WTC11 (cell line): ENCODE measurements around the gene CDK9. TPM values are rescaled to one million over a fixed set of nuclear protein-coding genes. Genes with fewer than 3 reads are reported as not detected.
"Not testable (repeated sequence)": the region's sequence is repeated elsewhere in the genome, so short reads cannot be mapped to it uniquely, and the experiment has no call there.

Experiments used
- ATAC-seq: fragments of 200-7000 bp; cut with Tn5 transposase; 2 replicates; pipeline ENCODE4 v1.10.0; 2021; ENCODE audit warnings: mild to moderate bottlenecking, moderate library complexity
- CTCF ChIA-PET: fragments of 300-600 bp; sonication (Branson Sonifier 250); formaldehyde crosslinking; loops from one replicate; lab custom pipeline; 2021; ENCODE audit warnings: antibody characterized with exemption; lab: Charles Lee
- POLR2A ChIA-PET: fragments of 350-600 bp; sonication (Branson Sonifier 250); formaldehyde crosslinking; loops from one replicate; lab custom pipeline; 2021; ENCODE audit warnings: antibody characterized with exemption; lab: Charles Lee
- DNase-seq: peaks from one replicate; pipeline ENCODE4 v3.0.0; 2021; ENCODE audit warnings: low spot score
- H3K27ac Mint-ChIP-seq: 2 replicates; pipeline ENCODE4 v1.8.0; 2021; ENCODE audit warnings: mixed read lengths
- H3K27me3 Mint-ChIP-seq: 2 replicates; pipeline ENCODE4 v1.8.0; 2021; ENCODE audit warnings: low read depth, mild to moderate bottlenecking, moderate library complexity, mixed read lengths
- H3K36me3 Mint-ChIP-seq: 2 replicates; pipeline ENCODE4 v1.8.0; 2021; ENCODE audit warnings: mixed read lengths
- H3K4me1 Mint-ChIP-seq: 2 replicates; pipeline ENCODE4 v1.8.0; 2022; ENCODE audit warnings: mixed read lengths
- H3K4me3 Mint-ChIP-seq: 2 replicates; pipeline ENCODE4 v1.8.0; 2021; ENCODE audit warnings: mild to moderate bottlenecking, moderate library complexity, mixed read lengths
- H3K9me3 Mint-ChIP-seq: 2 replicates; pipeline ENCODE4 v1.8.0; 2021; ENCODE audit warnings: mixed read lengths
- ARID4B ChIP-seq: sonication (generic); formaldehyde crosslinking; IDR thresholded peaks from 2 replicates; pipeline ENCODE4 v1.8.0; 2023; ENCODE audit warnings: missing genetic modification reagents, mild to moderate bottlenecking, borderline replicate concordance
- ESRRA ChIP-seq: sonication (generic); formaldehyde crosslinking; IDR thresholded peaks from 2 replicates; pipeline ENCODE4 v1.8.1; 2022; ENCODE audit warnings: mild to moderate bottlenecking, missing genetic modification reagents, borderline replicate concordance
- FOXP1 ChIP-seq: sonication (generic); formaldehyde crosslinking; IDR thresholded peaks from 2 replicates; pipeline ENCODE4 v1.8.0; 2022; ENCODE audit warnings: missing genetic modification reagents, mild to moderate bottlenecking, moderate library complexity, borderline replicate concordance
- HMGXB4 ChIP-seq: sonication (generic); formaldehyde crosslinking; IDR thresholded peaks from 2 replicates; pipeline ENCODE4 v1.8.1; 2023; ENCODE audit warnings: mild to moderate bottlenecking, moderate library complexity, missing genetic modification reagents
- KAT7 ChIP-seq: sonication (generic); formaldehyde crosslinking; IDR thresholded peaks from 2 replicates; pipeline ENCODE4 v1.8.1; 2023; ENCODE audit warnings: missing genetic modification reagents, mild to moderate bottlenecking, borderline replicate concordance
- MLX ChIP-seq: sonication (generic); formaldehyde crosslinking; IDR thresholded peaks from 2 replicates; pipeline ENCODE4 v1.8.1; 2023; ENCODE audit warnings: mild to moderate bottlenecking, missing genetic modification reagents, moderate library complexity
- NFE2L1 ChIP-seq: sonication (generic); formaldehyde crosslinking; IDR thresholded peaks from 2 replicates; pipeline ENCODE4 v1.8.1; 2023; ENCODE audit warnings: missing genetic modification reagents
- SP1 ChIP-seq: sonication (generic); formaldehyde crosslinking; conservative IDR thresholded peaks from 2 replicates; pipeline ENCODE4 v1.8.1; 2022; ENCODE audit warnings: missing genetic modification reagents
- TEAD4 ChIP-seq: sonication (generic); formaldehyde crosslinking; IDR thresholded peaks from 2 replicates; pipeline ENCODE4 v1.8.0; 2022; ENCODE audit warnings: mild to moderate bottlenecking, missing genetic modification reagents
- total RNA-seq: library from RNA; stranded (reverse); gene quantifications from 3 replicates; pipeline ENCODE4 v1.2.3, GENCODE V29; 2021
- TF ChIP-seq, protein P1 (sequence below): sonication (generic); formaldehyde crosslinking; IDR thresholded peaks from 2 replicates; pipeline ENCODE4 v1.8.0; 2022; ENCODE audit warnings: mild to moderate bottlenecking, missing genetic modification reagents
- TF ChIP-seq, protein P2 (sequence below): sonication (generic); formaldehyde crosslinking; IDR thresholded peaks from 2 replicates; pipeline ENCODE4 v1.8.1; 2023; ENCODE audit warnings: mild to moderate bottlenecking, missing genetic modification reagents

Gene CDK9
- total RNA-seq, 1 experiment from 2014 or later, result 111 TPM

- TF ChIP-seq, protein P1, sequence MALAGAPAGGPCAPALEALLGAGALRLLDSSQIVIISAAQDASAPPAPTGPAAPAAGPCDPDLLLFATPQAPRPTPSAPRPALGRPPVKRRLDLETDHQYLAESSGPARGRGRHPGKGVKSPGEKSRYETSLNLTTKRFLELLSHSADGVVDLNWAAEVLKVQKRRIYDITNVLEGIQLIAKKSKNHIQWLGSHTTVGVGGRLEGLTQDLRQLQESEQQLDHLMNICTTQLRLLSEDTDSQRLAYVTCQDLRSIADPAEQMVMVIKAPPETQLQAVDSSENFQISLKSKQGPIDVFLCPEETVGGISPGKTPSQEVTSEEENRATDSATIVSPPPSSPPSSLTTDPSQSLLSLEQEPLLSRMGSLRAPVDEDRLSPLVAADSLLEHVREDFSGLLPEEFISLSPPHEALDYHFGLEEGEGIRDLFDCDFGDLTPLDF (CRISPR knock-in tag), result no peak
- TF ChIP-seq NFE2L1 (CRISPR knock-in tag) (no peak), SP1 (CRISPR knock-in tag) (peak; percentile 69), ESRRA (CRISPR knock-in tag) (no peak), TEAD4 (CRISPR knock-in tag) (no peak), FOXP1 (CRISPR knock-in tag) (peak; percentile 66)
- TF ChIP-seq, protein P2, sequence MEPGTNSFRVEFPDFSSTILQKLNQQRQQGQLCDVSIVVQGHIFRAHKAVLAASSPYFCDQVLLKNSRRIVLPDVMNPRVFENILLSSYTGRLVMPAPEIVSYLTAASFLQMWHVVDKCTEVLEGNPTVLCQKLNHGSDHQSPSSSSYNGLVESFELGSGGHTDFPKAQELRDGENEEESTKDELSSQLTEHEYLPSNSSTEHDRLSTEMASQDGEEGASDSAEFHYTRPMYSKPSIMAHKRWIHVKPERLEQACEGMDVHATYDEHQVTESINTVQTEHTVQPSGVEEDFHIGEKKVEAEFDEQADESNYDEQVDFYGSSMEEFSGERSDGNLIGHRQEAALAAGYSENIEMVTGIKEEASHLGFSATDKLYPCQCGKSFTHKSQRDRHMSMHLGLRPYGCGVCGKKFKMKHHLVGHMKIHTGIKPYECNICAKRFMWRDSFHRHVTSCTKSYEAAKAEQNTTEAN, result 0 out of 2 replicates have a peak, but pooled peaks have one; percentile 52
Observed at GRCh38 chr9:127754099-127755060, 31.5 kb upstream of the CDK9 start (continued).

- TF ChIP-seq MLX (CRISPR knock-in tag), result no peak
- ChIA-PET POLR2A (interaction anchor here (0.5 to 0.9 kb wide), 2 partner anchors 16 to 38 kb away, joined by 3 to 4 read pairs; no protein-coding TSS in a partner anchor), CTCF (interaction anchor here (0.6 to 3.3 kb wide), 12 partner anchors 8 to 252 kb away, joined by 3 to 34 read pairs (median 6); partner anchors contain the start of genes ENG and TOR2A)
- Mint-ChIP-seq H3K9me3 (no peaks in the 10 kb centered on the region), H3K4me1 (peaks cover 4% of the 10 kb centered on the region; the same call in 1 of the 2 replicates), H3K36me3 (no peaks in the 10 kb centered on the region), H3K4me3 (peak overlapping the region; percentile 62), H3K27me3 (peaks cover 58% of the 10 kb centered on the region), H3K27ac (no peak overlapping the region)
- peak; percentile 82 for DNase-seq
- ATAC-seq, result peak; percentile 48
Observed at GRCh38 chr9:127755061-127756060, 30.5 kb upstream of the CDK9 start.

DNA sequence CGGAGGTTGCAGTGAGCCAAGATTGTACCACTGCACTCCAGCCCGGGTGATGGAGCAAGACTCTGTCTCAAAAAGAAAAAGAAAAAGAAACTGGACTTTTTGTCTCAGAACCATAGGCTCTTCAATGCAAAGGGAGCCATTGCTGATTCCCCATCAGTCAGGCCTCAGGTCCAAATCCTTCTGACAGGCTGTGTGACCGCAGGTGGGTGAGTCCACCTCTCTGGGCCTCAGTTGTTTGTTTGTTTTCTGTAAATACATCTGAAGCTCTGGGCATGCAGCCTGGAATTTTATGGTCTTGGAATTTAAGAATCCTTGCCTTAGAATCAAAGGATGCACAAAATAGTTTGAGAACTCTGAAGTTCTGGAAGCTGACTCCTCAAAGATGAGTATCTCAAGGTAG lies 29.6 kb upstream of the CDK9 start:
- Mint-ChIP-seq H3K4me3 (peak overlapping the region; percentile 62; the same call in 1 of the 2 replicates), H3K9me3 (no peaks in the 10 kb centered on the region), H3K27me3 (peaks cover 56% of the 10 kb centered on the region), H3K27ac (no peak overlapping the region), H3K36me3 (no peaks in the 10 kb centered on the region), H3K4me1 (peaks cover 6% of the 10 kb centered on the region; the same call in 1 of the 2 replicates)
- no peak for TF ChIP-seq ARID4B (CRISPR knock-in tag)
- TF ChIP-seq, protein P1 (CRISPR knock-in tag), result 0 out of 2 replicates have a peak, but pooled peaks have one; percentile 1
- TF ChIP-seq KAT7 (CRISPR knock-in tag), result no peak
- TF ChIP-seq HMGXB4, result no peak
- POLR2A ChIA-PET, result interaction anchor here (0.9 kb wide), 1 partner anchor 15 kb away, joined by 4 read pairs; no protein-coding TSS in a partner anchor
- ATAC-seq (no peak), DNase-seq (no peak)
- CTCF ChIA-PET, result interaction anchor here (0.6 to 3.3 kb wide), 7 partner anchors 14 to 252 kb away, joined by 3 to 34 read pairs (median 10); partner anchors contain the start of gene TOR2A

DNA sequence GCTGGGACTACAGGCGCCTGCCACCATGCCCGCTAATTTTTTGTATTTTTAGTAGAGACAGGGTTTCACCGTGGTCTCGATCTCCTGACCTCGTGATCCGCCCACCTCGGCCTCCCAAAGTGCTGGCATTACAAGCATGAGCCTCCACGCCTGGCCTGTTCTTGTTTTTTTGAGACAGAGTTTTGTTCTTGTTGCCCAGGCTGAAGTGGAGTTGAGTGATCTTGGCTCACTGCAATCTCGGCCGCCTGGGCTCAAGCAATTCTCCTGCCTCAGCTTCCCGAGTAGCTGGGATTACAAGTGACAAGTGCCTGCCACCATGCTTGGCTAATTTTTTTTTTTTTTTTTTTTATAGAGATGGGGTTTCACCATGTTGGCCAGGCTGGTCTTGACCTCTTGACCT lies 29.1 kb upstream of the CDK9 start:
- Mint-ChIP-seq H3K27me3 (peaks cover 51% of the 10 kb centered on the region), H3K4me1 (peaks cover 10% of the 10 kb centered on the region; the same call in 1 of the 2 replicates)
- not testable (repeated sequence) for H3K27ac Mint-ChIP-seq, H3K9me3 Mint-ChIP-seq, DNase-seq, ATAC-seq, H3K36me3 Mint-ChIP-seq, H3K4me3 Mint-ChIP-seq
- CTCF ChIA-PET, result interaction anchor here (0.6 to 3.3 kb wide), 4 partner anchors 14 to 170 kb away, joined by 3 to 28 read pairs (median 6); no protein-coding TSS in a partner anchor
- POLR2A ChIA-PET, result interaction anchor here (2.4 kb wide), 1 partner anchor 14 kb away, joined by 5 read pairs; no protein-coding TSS in a partner anchor
